Measurements from ENCODE around the gene ELP5.
A peak's percentile ranks its signal among the peaks of the same experiment; 100 is the strongest.

The ELP5 gene, protein sequence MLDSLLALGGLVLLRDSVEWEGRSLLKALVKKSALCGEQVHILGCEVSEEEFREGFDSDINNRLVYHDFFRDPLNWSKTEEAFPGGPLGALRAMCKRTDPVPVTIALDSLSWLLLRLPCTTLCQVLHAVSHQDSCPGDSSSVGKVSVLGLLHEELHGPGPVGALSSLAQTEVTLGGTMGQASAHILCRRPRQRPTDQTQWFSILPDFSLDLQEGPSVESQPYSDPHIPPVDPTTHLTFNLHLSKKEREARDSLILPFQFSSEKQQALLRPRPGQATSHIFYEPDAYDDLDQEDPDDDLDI

GRCh38 chr17:7252176-7253043 is at the start of gene ELP5:
TSS of gene ELP5 (plus strand) at chr17:7252215. CDS start at chr17:7252551, 336 bp downstream.
- H3K9ac ChIP-seq (ENCODE audit: low read depth, low read length), result peak within 1 kb of the TSS; percentile 90
- H3K36me3 ChIP-seq (ENCODE audit: control insufficient read depth, insufficient read depth, low read length), result peaks cover 5% of the 10 kb centered on the region
- no peaks in the 10 kb centered on the region for H3K27me3 ChIP-seq (ENCODE audit: control insufficient read depth, insufficient read depth, low read length)
- peaks cover 7% of the 10 kb centered on the region for H3K4me1 ChIP-seq (ENCODE audit: control insufficient read depth, insufficient read depth, low read length)
- H3K4me3 ChIP-seq (ENCODE audit: low read depth, low read length), result peak within 1 kb of the TSS; percentile 92
- H3K9me3 ChIP-seq (ENCODE audit: control insufficient read depth, insufficient read depth, low read length), result no peaks in the 10 kb centered on the region

DNA sequence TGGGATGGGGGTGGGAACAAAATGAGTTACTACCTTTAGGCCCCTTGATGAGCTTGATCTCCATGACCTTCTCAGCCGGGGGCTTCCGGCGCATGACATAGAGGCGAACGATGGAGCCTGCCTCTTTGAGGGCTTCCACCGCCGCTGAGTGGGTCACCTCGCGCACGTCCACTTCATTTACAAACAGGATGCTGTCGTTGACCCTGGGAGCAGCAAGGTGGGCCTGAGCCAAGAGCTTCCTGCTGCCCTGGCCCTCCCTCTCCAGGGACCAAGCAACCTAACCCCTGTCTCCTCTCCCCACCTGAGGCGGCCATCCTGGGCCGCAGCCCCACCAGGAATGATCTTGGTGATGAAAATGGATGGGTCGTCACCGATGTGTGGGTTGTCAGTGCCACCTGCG is 48.6 kb upstream of the ELP5 start:
- Histone ChIP-seq H3K9me3 (ENCODE audit: control insufficient read depth, insufficient read depth, low read length) (no peaks in the 10 kb centered on the region), H3K4me1 (ENCODE audit: control insufficient read depth, insufficient read depth, low read length) (peaks cover 1% of the 10 kb centered on the region), H3K27me3 (ENCODE audit: control insufficient read depth, insufficient read depth, low read length) (no peaks in the 10 kb centered on the region), H3K9ac (ENCODE audit: low read depth, low read length) (no peak overlapping the region), H3K36me3 (ENCODE audit: control insufficient read depth, insufficient read depth, low read length) (peaks cover 21% of the 10 kb centered on the region), H3K4me3 (ENCODE audit: low read depth, low read length) (no peak overlapping the region)

- H3K4me3 ChIP-seq (ENCODE audit: low read depth, low read length), result peak overlapping the region; percentile 79
- H3K36me3 ChIP-seq (ENCODE audit: control insufficient read depth, insufficient read depth, low read length), result peaks cover 16% of the 10 kb centered on the region
- H3K27me3 ChIP-seq (ENCODE audit: control insufficient read depth, insufficient read depth, low read length), result no peaks in the 10 kb centered on the region
- no peak overlapping the region for H3K9ac ChIP-seq (ENCODE audit: low read depth, low read length)
- H3K4me1 ChIP-seq (ENCODE audit: control insufficient read depth, insufficient read depth, low read length), result peaks cover 7% of the 10 kb centered on the region
- no peaks in the 10 kb centered on the region for H3K9me3 ChIP-seq (ENCODE audit: control insufficient read depth, insufficient read depth, low read length)
Observed at GRCh38 chr17:7204336-7204735, 47.7 kb upstream of the ELP5 start.

- no peaks in the 10 kb centered on the region for H3K9me3 ChIP-seq (ENCODE audit: control insufficient read depth, insufficient read depth, low read length)
- H3K9ac ChIP-seq (ENCODE audit: low read depth, low read length), result no peak overlapping the region
- H3K4me1 ChIP-seq (ENCODE audit: control insufficient read depth, insufficient read depth, low read length), result peaks cover 7% of the 10 kb centered on the region
- H3K36me3 ChIP-seq (ENCODE audit: control insufficient read depth, insufficient read depth, low read length), result peaks cover 16% of the 10 kb centered on the region
- H3K4me3 ChIP-seq (ENCODE audit: low read depth, low read length), result peak overlapping the region; percentile 79
- no peaks in the 10 kb centered on the region for H3K27me3 ChIP-seq (ENCODE audit: control insufficient read depth, insufficient read depth, low read length)
Observed at GRCh38 chr17:7204828-7205461, 47.1 kb upstream of the ELP5 start.

- Histone ChIP-seq H3K4me3 (ENCODE audit: low read depth, low read length) (peak overlapping the region; percentile 79), H3K9ac (ENCODE audit: low read depth, low read length) (no peak overlapping the region), H3K27me3 (ENCODE audit: control insufficient read depth, insufficient read depth, low read length) (no peaks in the 10 kb centered on the region), H3K4me1 (ENCODE audit: control insufficient read depth, insufficient read depth, low read length) (peaks cover 9% of the 10 kb centered on the region), H3K36me3 (ENCODE audit: control insufficient read depth, insufficient read depth, low read length) (peaks cover 16% of the 10 kb centered on the region), H3K9me3 (ENCODE audit: control insufficient read depth, insufficient read depth, low read length) (no peaks in the 10 kb centered on the region)
Observed at GRCh38 chr17:7205561-7205960, 46.5 kb upstream of the ELP5 start.

DNA sequence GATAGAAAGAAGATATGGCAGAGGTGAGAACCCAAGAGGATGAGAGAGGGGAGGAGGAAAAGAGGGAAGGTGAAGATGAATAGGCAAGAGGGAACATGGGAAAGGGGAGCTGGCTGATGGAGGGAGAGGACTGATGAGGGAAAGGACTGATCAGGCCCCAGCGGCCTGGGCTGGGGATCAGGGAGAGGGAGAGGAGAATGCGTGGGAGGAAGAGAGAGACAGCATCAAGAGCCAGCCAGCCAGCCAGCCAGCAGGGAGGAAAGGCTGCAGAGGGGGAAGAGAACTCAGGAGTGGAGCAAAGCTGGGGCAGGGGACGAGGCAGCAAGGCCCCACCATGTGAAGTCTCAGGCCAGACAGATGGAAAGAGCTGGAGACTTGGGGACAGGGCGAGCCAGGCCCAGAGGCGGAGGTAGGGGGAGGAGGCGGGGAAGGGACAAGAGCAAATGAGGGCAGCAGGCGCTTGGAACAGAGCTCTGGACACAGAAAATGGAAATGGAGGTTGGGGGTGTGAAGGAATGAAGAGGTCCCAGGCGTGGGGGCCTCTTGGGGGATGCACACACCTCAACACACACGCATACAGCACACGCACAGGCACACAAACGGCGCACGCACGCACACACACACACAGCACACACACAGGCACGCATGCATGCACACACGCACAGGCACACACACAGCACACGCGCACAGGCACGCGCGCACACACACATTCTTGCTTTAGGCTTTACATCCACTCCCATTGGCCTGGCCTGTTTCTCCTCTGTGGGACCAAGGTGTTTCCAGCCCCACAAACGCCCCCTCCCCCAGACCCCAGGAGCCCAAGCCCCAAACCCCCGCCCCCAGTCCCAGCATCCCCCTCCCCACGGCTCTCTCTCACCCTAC is 44.7 kb upstream of the ELP5 start:
- Histone ChIP-seq H3K4me1 (ENCODE audit: control insufficient read depth, insufficient read depth, low read length) (peaks cover 15% of the 10 kb centered on the region), H3K27me3 (ENCODE audit: control insufficient read depth, insufficient read depth, low read length) (no peaks in the 10 kb centered on the region), H3K4me3 (ENCODE audit: low read depth, low read length) (peak overlapping the region; percentile 67), H3K9ac (ENCODE audit: low read depth, low read length) (no peak overlapping the region), H3K9me3 (ENCODE audit: control insufficient read depth, insufficient read depth, low read length) (no peaks in the 10 kb centered on the region), H3K36me3 (ENCODE audit: control insufficient read depth, insufficient read depth, low read length) (peaks cover 16% of the 10 kb centered on the region)

- Histone ChIP-seq H3K4me3 (ENCODE audit: low read depth, low read length) (peak overlapping the region; percentile 67), H3K36me3 (ENCODE audit: control insufficient read depth, insufficient read depth, low read length) (peaks cover 8% of the 10 kb centered on the region), H3K4me1 (ENCODE audit: control insufficient read depth, insufficient read depth, low read length) (peaks cover 16% of the 10 kb centered on the region), H3K9me3 (ENCODE audit: control insufficient read depth, insufficient read depth, low read length) (no peaks in the 10 kb centered on the region), H3K9ac (ENCODE audit: low read depth, low read length) (no peak overlapping the region), H3K27me3 (ENCODE audit: control insufficient read depth, insufficient read depth, low read length) (no peaks in the 10 kb centered on the region)
Observed at GRCh38 chr17:7208027-7208571, 43.9 kb upstream of the ELP5 start.

- Histone ChIP-seq H3K4me1 (ENCODE audit: control insufficient read depth, insufficient read depth, low read length) (peaks cover 18% of the 10 kb centered on the region), H3K27me3 (ENCODE audit: control insufficient read depth, insufficient read depth, low read length) (no peaks in the 10 kb centered on the region), H3K36me3 (ENCODE audit: control insufficient read depth, insufficient read depth, low read length) (peaks cover under 1% of the 10 kb centered on the region), H3K4me3 (ENCODE audit: low read depth, low read length) (peak overlapping the region; percentile 67), H3K9ac (ENCODE audit: low read depth, low read length) (peak overlapping the region; percentile 37), H3K9me3 (ENCODE audit: control insufficient read depth, insufficient read depth, low read length) (no peaks in the 10 kb centered on the region)
Observed at GRCh38 chr17:7208754-7209460, 43.1 kb upstream of the ELP5 start.

DNA sequence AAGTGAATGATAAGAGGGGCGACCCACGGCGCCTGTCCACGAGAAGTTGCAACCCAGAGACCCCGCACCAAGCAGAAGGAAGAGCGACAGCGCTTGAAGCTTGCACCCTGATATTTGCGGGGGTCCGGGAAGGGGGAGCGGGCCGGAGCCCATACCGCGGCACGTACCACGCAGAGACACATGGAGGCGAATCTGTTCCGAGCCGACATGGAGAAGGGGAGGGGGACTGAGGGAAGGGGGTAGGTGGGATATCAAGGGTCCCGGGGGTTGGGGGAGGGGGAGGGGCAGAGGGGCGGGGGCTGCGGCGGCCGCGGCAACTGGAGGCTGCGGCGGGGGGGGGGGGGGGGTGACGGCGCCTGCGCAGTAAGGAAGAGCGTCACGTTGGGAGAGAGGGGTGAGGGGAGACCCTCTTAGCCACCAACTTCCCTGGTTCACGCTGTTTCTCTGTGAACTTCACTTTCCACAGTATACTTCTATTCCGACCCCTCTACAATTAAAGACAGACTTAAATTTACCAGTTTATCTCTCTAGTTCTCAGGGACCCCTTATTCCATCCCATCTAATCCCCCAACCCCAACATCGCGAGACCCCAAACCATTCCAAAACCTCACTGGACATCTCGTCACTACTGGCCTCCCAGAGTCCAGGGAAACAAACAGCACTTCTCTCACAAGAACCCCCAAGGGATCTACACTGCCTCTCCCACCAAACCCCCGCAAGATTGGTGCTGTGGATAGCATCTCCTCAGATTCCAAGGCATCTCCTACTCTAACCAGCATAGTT is 40.3 kb upstream of the ELP5 start:
- peaks cover 21% of the 10 kb centered on the region for H3K4me1 ChIP-seq (ENCODE audit: control insufficient read depth, insufficient read depth, low read length)

DNA sequence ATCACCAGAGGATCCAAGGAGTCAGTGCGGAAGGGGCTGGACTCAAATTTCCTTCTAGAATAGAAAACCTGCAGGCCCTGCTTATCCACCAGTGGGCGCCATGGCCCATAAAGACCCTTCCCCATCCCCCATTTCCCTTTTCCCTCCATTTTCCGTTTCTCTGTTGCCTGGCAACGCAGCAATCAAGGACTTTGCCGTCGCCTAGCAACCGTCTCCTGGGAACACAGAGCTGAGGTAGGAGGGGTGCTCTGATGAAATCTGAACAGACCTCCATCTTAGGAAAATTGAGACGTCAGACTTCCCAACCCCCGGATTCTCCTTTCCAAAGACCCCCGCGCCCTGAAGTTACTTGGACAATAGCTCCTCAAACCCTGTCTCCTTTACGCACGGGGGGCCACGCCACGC is 38.1 kb upstream of the ELP5 start:
- Histone ChIP-seq H3K4me1 (ENCODE audit: control insufficient read depth, insufficient read depth, low read length) (peaks cover 19% of the 10 kb centered on the region), H3K9me3 (ENCODE audit: control insufficient read depth, insufficient read depth, low read length) (no peaks in the 10 kb centered on the region), H3K4me3 (ENCODE audit: low read depth, low read length) (peak overlapping the region; percentile 56), H3K36me3 (ENCODE audit: control insufficient read depth, insufficient read depth, low read length) (no peaks in the 10 kb centered on the region), H3K27me3 (ENCODE audit: control insufficient read depth, insufficient read depth, low read length) (no peaks in the 10 kb centered on the region), H3K9ac (ENCODE audit: low read depth, low read length) (no peak overlapping the region)

More for the DNA sequence above, 40.3 kb upstream of the ELP5 start:
- Histone ChIP-seq H3K9ac (ENCODE audit: low read depth, low read length) (no peak overlapping the region), H3K36me3 (ENCODE audit: control insufficient read depth, insufficient read depth, low read length) (no peaks in the 10 kb centered on the region), H3K27me3 (ENCODE audit: control insufficient read depth, insufficient read depth, low read length) (no peaks in the 10 kb centered on the region), H3K4me3 (ENCODE audit: low read depth, low read length) (peak overlapping the region; percentile 72), H3K9me3 (ENCODE audit: control insufficient read depth, insufficient read depth, low read length) (no peaks in the 10 kb centered on the region)

Data from iPS-15b (cell line).